HG02885 (cell line): ENCODE measurements around the gene HNRNPA3.
"Not testable (repeated sequence)": the region's sequence is repeated elsewhere in the genome, so short reads cannot be mapped to it uniquely, and the experiment has no call there.

ENCODE experiments used
- ATAC-seq: cut with Tn5 transposase; IDR thresholded peaks from one replicate; pipeline ENCODE4 v1.9.1; 2021; ENCODE audit warnings: mild to moderate bottlenecking; ENCODE audit not compliant: unreplicated experiment, poor library complexity

The HNRNPA3 gene

GRCh38 chr2:177212106-177212890 lies at the start of gene HNRNPA3:
HNRNPA3 (plus strand) TSS chr2:177212794; CDS start chr2:177212800, 6 bp downstream.
- ATAC-seq = peak; percentile 89

DNA sequence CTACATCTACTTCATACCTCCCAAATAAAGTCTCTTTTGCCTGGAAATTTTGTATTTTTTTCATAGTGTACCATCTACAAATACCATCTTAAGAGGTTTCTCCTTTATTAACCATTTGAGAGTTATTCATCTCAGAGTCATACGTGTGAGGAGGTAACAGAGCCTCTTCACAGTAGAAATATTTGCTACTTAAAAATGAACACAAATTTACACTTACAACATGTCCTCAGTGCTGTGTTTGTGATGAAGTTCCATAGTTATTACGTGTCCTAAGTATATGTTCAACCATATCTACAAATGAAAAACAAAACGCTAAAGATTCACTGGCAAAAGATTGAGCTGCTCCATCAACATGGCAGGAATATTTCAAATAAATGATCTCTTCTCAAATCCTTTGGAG lies 48.5 kb upstream of the HNRNPA3 start:
- ATAC-seq = no peak

DNA sequence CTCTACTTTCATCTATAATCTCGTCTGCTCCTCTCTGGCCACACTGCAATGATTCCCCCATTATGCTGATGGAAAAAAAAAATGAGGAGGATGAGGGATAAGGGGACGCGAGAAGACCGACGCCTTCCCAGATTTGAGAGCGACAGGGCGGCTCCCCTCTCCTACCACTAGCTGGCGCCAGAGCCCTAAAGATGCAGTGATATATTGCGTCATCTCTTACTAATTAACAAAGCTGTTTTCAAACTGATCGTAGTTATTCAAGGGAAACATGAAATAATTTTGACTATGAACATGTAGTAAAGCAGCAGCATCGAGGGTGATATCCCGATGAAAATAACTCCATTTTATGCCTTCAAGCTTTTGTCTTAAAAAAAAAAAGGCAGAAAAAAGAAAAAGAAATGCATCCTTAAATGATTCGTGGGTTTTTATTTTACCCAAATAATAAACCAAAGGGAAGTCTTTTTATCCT lies 48.0 kb upstream of the HNRNPA3 start:
- peak; percentile 50 for ATAC-seq

- no peak for ATAC-seq
These were observed 47.5 kb upstream of the HNRNPA3 start for GRCh38 chr2:177165061-177165583.

GRCh38 chr2:177165721-177166711 lies 46.6 kb upstream of the HNRNPA3 start:
- peak; percentile 60 for ATAC-seq

DNA sequence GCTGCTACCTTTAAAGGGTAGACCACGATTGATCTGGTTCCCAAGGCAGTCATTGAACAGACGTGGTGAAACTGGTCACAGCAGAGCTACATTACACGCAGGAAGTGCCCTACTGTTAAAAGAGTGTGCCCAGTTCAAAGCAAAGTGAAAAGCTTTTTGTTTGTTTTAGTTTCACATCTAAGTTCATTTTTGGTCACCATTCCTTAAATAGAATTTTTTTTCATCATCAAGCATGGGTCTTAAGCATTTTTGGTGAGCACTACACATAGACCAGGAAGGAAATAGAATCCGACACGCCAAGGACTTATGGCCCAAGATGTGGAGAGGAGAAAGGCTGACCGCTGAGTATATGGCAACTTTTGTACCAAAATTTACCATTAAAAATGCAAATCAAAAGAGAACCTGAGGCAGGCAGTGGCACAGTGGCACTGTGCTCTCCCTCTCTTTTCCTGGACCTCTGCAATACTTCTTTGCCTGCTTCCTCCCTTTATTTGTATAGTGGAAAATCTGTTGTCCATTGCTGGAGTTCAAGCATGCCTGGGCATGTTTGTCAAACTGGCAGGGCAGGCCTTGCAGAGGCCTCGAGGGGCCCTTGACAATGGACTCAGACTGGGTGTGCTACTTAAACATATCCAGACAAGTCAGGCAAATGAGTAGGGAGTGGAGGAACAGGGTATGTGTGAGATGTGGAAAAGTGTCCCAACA lies 42.6 kb upstream of the HNRNPA3 start:
- peak; percentile 71 for ATAC-seq

DNA sequence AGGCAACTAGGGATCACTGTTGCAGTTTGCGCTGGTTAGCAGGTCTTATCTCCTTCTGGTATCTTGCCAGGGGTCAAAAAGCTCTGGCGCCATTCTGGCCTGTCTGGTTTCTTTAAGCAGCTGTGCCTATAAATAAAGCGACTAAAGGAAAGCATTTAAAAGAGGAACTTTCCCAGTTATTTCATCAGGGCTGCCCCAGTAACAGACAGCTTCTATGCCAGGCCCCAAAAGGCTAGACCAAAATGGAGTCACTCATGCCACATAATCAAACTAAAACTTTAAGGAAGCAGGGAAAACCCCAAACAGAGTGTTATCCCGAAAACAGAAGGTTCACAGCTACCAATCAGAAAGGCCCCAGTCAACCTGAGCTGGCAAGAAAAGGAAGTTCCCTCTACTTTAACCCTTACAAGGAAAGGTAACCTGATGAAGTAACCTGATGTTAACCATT lies 41.2 kb upstream of the HNRNPA3 start:
- ATAC-seq = no peak

DNA sequence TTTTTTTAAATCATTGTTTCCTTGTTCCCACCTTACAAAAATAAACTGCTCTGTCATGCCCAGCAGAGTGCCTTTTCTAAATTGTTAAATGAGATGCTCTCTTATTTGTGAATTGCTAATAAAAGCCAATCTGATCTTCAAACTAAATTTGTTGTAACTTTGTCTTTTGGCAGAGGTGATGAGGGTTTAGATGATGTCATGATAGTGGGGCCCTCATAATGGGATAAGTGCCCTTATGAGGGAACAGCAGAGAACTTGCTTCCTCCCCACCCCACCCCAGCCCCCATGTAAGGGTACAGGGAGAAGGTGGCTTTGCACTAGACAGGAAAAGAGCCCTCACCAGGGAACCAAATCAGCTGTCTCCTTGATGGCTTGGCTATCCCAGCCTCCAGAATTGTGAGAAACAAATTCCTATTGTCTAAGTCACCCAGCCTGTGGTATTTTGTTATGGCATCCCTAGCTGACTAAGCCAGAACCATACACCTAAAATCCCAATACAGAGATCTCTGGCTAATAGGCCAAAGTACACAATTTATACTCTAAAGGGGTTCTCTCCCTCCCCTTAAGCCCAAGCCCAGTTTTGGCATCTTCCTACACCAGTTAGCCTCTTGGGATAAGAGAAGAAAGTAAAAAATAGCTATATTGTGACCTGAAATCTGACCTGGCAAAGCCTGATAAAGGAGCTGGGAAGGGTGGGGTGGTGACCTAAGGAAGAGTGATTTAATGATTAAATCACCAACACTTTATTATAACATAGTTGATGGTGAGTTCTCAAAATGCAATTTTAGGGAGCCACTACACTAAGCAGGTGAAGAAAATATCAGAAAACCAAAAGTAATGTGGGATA lies 40.3 kb upstream of the HNRNPA3 start:
- ATAC-seq = no peak

DNA sequence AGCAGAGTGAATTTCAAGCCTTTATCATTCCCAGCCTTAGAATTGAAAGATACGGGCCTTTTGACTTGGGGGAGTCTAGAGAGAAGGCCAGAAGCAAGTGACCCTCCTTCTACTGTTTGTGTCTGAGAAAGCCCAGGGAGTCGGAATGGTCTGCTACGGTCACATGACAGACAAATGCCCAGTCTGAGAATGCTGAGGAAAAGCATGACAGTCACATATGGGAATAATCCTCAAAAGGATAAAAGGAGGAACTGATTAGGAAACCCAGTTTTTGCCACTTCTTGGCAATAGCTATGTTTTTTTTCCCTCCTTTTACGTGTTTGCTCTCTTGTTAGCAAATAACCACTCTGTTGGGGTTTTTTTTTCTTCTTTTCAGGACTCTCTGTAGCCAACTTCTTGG lies 38.1 kb upstream of the HNRNPA3 start:
- ATAC-seq = no peak

DNA sequence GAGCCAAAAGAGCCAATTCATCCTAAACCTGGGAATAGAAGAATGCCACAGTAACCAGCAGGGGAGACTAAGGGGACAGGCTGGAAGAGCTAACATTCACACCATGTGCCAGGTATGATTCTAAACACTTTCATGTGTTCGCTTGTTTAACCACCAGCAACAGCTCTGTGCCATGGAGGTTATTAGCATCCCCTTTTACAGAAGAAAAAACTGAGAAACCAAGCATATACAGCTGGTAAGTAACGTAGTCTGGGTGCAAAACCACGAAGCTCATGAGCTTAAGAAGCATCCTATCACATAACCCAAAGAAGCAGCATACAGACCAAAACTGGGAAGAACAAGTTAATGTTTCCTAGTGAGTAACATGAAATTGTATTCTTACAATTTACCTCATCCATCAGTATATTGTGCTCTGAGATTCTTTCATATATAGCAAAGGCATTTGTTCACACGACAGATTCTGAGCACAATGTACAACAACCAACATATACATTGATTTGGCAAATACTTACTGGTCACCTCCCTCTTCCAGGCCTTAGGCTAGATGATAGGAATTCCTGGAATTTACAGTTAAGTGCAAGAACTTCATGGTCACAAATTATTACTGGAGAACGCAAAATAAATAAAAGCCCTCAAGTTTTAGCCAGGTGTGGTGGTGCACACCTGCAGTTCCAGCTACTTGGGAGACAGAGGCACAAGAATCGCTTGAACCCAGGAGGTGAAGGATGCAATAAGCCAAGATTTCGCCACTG lies 36.5 kb upstream of the HNRNPA3 start:
- ATAC-seq = no peak

DNA sequence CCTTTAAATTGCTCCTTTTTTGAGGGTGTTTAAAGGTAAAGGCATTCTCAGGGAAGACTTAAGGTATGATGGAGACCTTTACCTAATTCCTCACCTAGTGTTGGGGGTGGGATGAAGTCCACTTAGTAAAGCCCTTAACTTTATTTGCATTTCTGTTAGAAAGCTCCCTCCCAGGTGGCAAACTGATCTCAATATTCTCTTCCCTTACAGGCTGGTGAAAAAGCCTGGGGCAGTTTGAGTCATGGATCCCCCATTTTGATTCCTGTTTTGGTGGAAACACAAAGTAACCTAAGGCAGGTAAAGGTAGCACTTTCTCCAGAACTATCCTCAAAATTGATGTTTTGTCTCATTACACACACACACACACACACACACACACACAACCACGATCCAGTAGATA lies 33.8 kb upstream of the HNRNPA3 start:
- no peak for ATAC-seq

- no peak for ATAC-seq
These were observed 33.4 kb upstream of the HNRNPA3 start for GRCh38 chr2:177179227-177179626.

GRCh38 chr2:177179671-177180070 lies 32.9 kb upstream of the HNRNPA3 start:
- ATAC-seq = not testable (repeated sequence)

- ATAC-seq = peak; percentile 59
These were observed 32.2 kb upstream of the HNRNPA3 start for GRCh38 chr2:177180269-177181000.

- no peak for ATAC-seq
These were observed 28.7 kb upstream of the HNRNPA3 start for GRCh38 chr2:177183860-177184259.

- ATAC-seq = no peak
These were observed 28.0 kb upstream of the HNRNPA3 start for GRCh38 chr2:177184606-177185005.

DNA sequence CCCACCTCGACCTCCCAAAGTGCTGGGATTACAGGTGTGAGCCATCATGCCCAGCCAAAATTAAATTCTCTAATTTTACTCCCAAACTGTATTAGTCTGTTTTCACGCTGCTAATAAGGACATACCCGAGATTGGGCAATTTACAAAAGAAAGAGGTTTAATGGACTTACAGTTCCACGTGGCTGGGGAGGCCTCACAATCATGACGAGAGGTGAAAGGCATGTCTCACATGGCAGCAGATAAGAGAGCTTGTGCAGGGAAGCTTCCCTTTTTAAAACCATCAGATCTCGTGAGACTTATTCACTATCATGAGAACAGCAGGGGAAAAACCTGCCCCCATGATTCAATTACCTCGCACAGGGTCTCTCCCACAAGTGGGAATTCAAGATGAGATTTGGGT lies 26.6 kb upstream of the HNRNPA3 start:
- not testable (repeated sequence) for ATAC-seq
